C4-2B (cell line): ENCODE data around the gene TEKT5.
"Not testable (repeated sequence)": the region's sequence is repeated elsewhere in the genome, so short reads cannot be mapped to it uniquely, and the experiment has no call there.

ENCODE experiments used
- H3K27ac ChIP-seq: fragments of 450-650 bp; 2 replicates; pipeline ENCODE4 v1.5.1; 2017
- CTCF ChIP-seq: fragments of 450-650 bp; conservative IDR thresholded peaks from 2 replicates; pipeline ENCODE4 v1.5.1; 2017; ENCODE audit warnings: mild to moderate bottlenecking
- ZFX ChIP-seq: fragments of 450-650 bp; IDR thresholded peaks from 2 replicates; pipeline ENCODE4 v1.6.1; 2017

Gene TEKT5

GRCh38 chr16:10623059-10623458 lies 71.7 kb downstream of the TEKT5 start:
- TF ChIP-seq CTCF (no peak), ZFX (no peak)
- no peak overlapping the region for H3K27ac ChIP-seq

GRCh38 chr16:10622036-10622921 lies 72.5 kb downstream of the TEKT5 start:
- no peak overlapping the region for H3K27ac ChIP-seq
- TF ChIP-seq ZFX (no peak), CTCF (no peak)

GRCh38 chr16:10621216-10621949 lies 73.3 kb downstream of the TEKT5 start:
- not testable (repeated sequence) for H3K27ac ChIP-seq

GRCh38 chr16:10620120-10620519 lies 74.6 kb downstream of the TEKT5 start:
- TF ChIP-seq ZFX (no peak), CTCF (no peak)
- no peak overlapping the region for H3K27ac ChIP-seq

- no peak for TF ChIP-seq CTCF
- no peak for TF ChIP-seq ZFX
- H3K27ac ChIP-seq: no peak overlapping the region
Measured at GRCh38 chr16:10619271-10619849, 75.4 kb downstream of the TEKT5 start.

- no peak overlapping the region for H3K27ac ChIP-seq
- no peak for TF ChIP-seq ZFX
- TF ChIP-seq CTCF: no peak
Measured at GRCh38 chr16:10618710-10619209, 76.0 kb downstream of the TEKT5 start.

GRCh38 chr16:10617662-10618420 lies 76.9 kb downstream of the TEKT5 start:
- H3K27ac ChIP-seq: no peak overlapping the region; the same call in 1 of the 2 replicates
- TF ChIP-seq CTCF (no peak), ZFX (no peak)
